DMS53 treated with DMSO at 0.1 percent for 48 hours (cell line): Measurements from ENCODE around the gene EIF4A3.

Source experiments
- DNase-seq: peaks from one replicate; lab custom pipeline; 2025; ENCODE audit not compliant: unreplicated experiment; lab: John Stamatoyannopoulos, UW

EIF4A3 gene

GRCh38 chr17:80137131-80137530 lies 9.8 kb downstream of the EIF4A3 start:
- DNase-seq = no peak

GRCh38 chr17:80133626-80133970 lies 13.3 kb downstream of the EIF4A3 start:
- no peak for DNase-seq

GRCh38 chr17:80132906-80133625 lies 13.9 kb downstream of the EIF4A3 start:
- no peak for DNase-seq

GRCh38 chr17:80130992-80131391 lies 15.9 kb downstream of the EIF4A3 start:
- DNase-seq = no peak

- DNase-seq = no peak
Measured at GRCh38 chr17:80129006-80129565, 17.8 kb downstream of the EIF4A3 start.

- DNase-seq = no peak
Measured at GRCh38 chr17:80126449-80126715, 20.5 kb downstream of the EIF4A3 start.

GRCh38 chr17:80125656-80126448 lies 21.1 kb downstream of the EIF4A3 start:
- no peak for DNase-seq

GRCh38 chr17:80124351-80124981 lies 22.5 kb downstream of the EIF4A3 start:
- DNase-seq = peak; percentile 8

GRCh38 chr17:80123791-80124190 lies 23.1 kb downstream of the EIF4A3 start:
- DNase-seq = no peak

- no peak for DNase-seq
Measured at GRCh38 chr17:80122926-80123505, 23.9 kb downstream of the EIF4A3 start.

GRCh38 chr17:80122026-80122575 lies 24.8 kb downstream of the EIF4A3 start:
- DNase-seq = no peak

GRCh38 chr17:80119839-80120238 lies 27.1 kb downstream of the EIF4A3 start:
- no peak for DNase-seq

GRCh38 chr17:80119271-80119791 lies 27.6 kb downstream of the EIF4A3 start:
- no peak for DNase-seq

- DNase-seq = no peak
Measured at GRCh38 chr17:80118601-80119270, 28.2 kb downstream of the EIF4A3 start.

GRCh38 chr17:80117491-80118401 lies 29.2 kb downstream of the EIF4A3 start:
- no peak for DNase-seq

GRCh38 chr17:80116921-80117380 lies 30.0 kb downstream of the EIF4A3 start:
- DNase-seq = no peak

- no peak for DNase-seq
Measured at GRCh38 chr17:80116276-80116920, 30.5 kb downstream of the EIF4A3 start.

- no peak for DNase-seq
Measured at GRCh38 chr17:80115159-80115558, 31.8 kb downstream of the EIF4A3 start.

- no peak for DNase-seq
Measured at GRCh38 chr17:80114758-80115157, 32.2 kb downstream of the EIF4A3 start.
